Measurements from ENCODE around the gene SRRM2.

Gene SRRM2

DNA sequence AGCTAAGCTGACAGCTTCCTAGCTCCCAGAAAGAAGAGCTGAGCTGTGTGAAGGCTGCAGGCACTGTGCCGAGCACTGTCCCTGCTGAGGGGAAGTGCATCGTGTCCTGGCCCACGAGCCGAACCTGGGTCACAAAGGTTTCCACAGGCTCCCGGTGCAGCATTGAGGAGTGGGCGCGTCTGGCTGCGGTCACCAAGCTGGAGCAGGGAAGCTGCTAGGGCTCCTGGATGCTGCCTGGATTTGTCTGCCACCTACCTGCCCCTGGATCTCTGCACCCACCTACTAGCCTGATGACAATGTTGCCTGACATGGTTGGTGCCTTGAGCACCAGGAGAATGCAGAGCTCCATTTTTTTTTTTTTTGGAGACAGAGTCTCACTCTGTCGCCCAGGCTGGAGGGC lies 6.5 kb upstream of the SRRM2 start:
- POLR2A ChIA-PET: interaction anchor here (0.6 to 0.9 kb wide), 2 partner anchors 17 to 1565 kb away, joined by 3 to 4 read pairs; no protein-coding TSS in a partner anchor

DNA sequence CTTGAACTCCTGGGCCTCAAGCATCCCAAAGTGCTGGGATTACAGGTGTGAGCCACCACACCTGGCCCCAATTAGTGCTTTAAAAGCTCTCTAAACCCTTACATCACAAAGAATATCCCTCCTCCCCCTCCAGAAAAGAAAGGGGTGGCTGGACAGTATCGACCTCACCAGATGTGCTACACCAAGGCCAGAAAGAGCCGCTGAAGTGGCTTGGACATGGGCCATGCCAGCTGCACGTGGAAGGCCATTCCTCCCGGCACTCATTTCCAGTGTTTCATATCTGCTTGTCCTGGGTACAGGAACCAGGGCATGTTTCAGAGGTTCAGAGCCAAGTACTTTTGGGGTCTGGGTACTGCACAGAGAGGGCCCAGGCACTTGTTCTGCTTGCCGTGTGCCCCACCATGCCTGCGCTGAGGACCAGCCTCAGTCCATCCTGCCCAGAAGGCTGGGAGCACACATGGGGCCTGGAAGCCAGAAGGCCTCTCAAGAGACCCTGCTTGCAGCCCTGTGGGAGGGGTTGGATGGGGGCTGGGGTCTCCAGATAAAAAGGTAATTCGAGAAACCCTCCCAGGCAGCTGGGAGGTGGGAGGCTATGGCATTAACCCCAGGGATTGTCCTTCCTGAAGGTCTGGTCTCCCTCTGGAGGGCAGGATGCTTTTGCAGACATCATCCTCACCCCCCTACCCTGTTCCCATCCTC lies 3.5 kb upstream of the SRRM2 start:
- H3K9me3 ChIP-seq (ENCODE audit: control extremely low read depth in 1 of 5, control insufficient read depth in 4 of 5, insufficient read depth in 2 of 5, low read depth in 1 of 5, low read length in 4 of 5): no peaks in the 10 kb centered on the region
- 98% methylated on average over 4 of the region's 7 CpGs for WGBS (ENCODE audit: insufficient coverage)
- H3K36me3 ChIP-seq (ENCODE audit: control insufficient read depth in 4 of 4, insufficient read depth in 4 of 4, low read length in 3 of 4): peaks cover 0 to 7% (median 2%) of the 10 kb centered on the region in 4 experiments
- no peak overlapping the region for H3K4me3 ChIP-seq (ENCODE audit: control insufficient read depth in 1 of 7, extremely low read depth in 1 of 7, insufficient read depth in 4 of 7, low read depth in 2 of 7, low read length in 6 of 7)
- H3K27me3 ChIP-seq (replicated peaks in 2 of 5; ENCODE audit: control insufficient read depth in 4 of 5, insufficient read depth in 5 of 5, low read length in 4 of 5): no peaks in the 10 kb centered on the region
- ChIA-PET CTCF (no interaction called here), POLR2A (no interaction called here)
- H3K4me1 ChIP-seq (ENCODE audit: control extremely low read depth in 1 of 4, control insufficient read depth in 4 of 4, insufficient read depth in 4 of 4, low read length in 3 of 4): peaks cover 4 to 17% (median 14%) of the 10 kb centered on the region in 4 experiments
- no peak for DNase-seq
- H3K27ac ChIP-seq (ENCODE audit: insufficient read depth in 1 of 2, low read depth in 1 of 2, low read length in 2 of 2, poor library complexity in 1 of 2, severe bottlenecking in 2 of 2): no peak overlapping the region

More for the DNA sequence above, 6.5 kb upstream of the SRRM2 start:
- H3K4me3 ChIP-seq (ENCODE audit: control insufficient read depth in 1 of 7, extremely low read depth in 1 of 7, insufficient read depth in 4 of 7, low read depth in 2 of 7, low read length in 6 of 7): no peak overlapping the region
- H3K36me3 ChIP-seq (ENCODE audit: control insufficient read depth in 4 of 4, insufficient read depth in 4 of 4, low read length in 3 of 4): peaks cover 0 to 5% (median 2%) of the 10 kb centered on the region in 4 experiments
- H3K9me3 ChIP-seq (ENCODE audit: control extremely low read depth in 1 of 5, control insufficient read depth in 4 of 5, insufficient read depth in 2 of 5, low read depth in 1 of 5, low read length in 4 of 5): no peaks in the 10 kb centered on the region
- DNase-seq: no peak
- no peak overlapping the region for H3K27ac ChIP-seq (ENCODE audit: insufficient read depth in 1 of 2, low read depth in 1 of 2, low read length in 2 of 2, poor library complexity in 1 of 2, severe bottlenecking in 2 of 2)
- H3K27me3 ChIP-seq (replicated peaks in 2 of 5; ENCODE audit: control insufficient read depth in 4 of 5, insufficient read depth in 5 of 5, low read length in 4 of 5): no peaks in the 10 kb centered on the region
- peaks cover 0 to 7% (median 0%) of the 10 kb centered on the region in 4 experiments for H3K4me1 ChIP-seq (ENCODE audit: control extremely low read depth in 1 of 4, control insufficient read depth in 4 of 4, insufficient read depth in 4 of 4, low read length in 3 of 4)
- 95% methylated on average over 9 of the region's 9 CpGs for WGBS (ENCODE audit: insufficient coverage)
- CTCF ChIA-PET: interaction anchor here (0.7 kb wide), 1 partner anchor 20 kb away, joined by 3 read pairs; no protein-coding TSS in a partner anchor

DNA sequence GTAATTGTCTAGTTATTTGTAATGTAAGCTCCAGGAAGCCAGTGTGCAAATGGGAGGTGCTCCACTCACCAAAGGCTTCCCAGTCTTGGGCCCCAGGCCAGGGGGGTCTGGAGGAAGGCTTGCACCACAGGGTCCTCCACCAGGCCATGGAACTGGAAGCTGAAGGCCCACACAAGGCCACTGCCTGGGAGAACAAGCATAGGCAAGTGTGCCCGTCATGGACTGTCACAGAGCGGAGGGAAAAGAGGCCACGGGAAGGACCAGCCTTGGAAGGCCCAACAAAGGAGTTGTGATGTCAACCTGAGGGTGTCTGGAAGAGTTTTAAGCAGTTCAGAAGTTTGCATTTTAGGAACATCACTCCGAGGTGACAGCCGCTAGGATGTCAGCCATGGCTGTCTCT lies 3.0 kb upstream of the SRRM2 start:
- Histone ChIP-seq H3K9me3 (ENCODE audit: control extremely low read depth in 1 of 5, control insufficient read depth in 4 of 5, insufficient read depth in 2 of 5, low read depth in 1 of 5, low read length in 4 of 5) (no peaks in the 10 kb centered on the region), H3K4me1 (ENCODE audit: control extremely low read depth in 1 of 4, control insufficient read depth in 4 of 4, insufficient read depth in 4 of 4, low read length in 3 of 4) (peaks cover 5 to 22% (median 19%) of the 10 kb centered on the region in 4 experiments), H3K27ac (ENCODE audit: insufficient read depth in 1 of 2, low read depth in 1 of 2, low read length in 2 of 2, poor library complexity in 1 of 2, severe bottlenecking in 2 of 2) (no peak overlapping the region), H3K27me3 (replicated peaks in 2 of 5; ENCODE audit: control insufficient read depth in 4 of 5, insufficient read depth in 5 of 5, low read length in 4 of 5) (no peaks in the 10 kb centered on the region), H3K36me3 (ENCODE audit: control insufficient read depth in 4 of 4, insufficient read depth in 4 of 4, low read length in 3 of 4) (peaks cover 0 to 9% (median 2%) of the 10 kb centered on the region in 4 experiments), H3K4me3 (ENCODE audit: control insufficient read depth in 1 of 7, extremely low read depth in 1 of 7, insufficient read depth in 4 of 7, low read depth in 2 of 7, low read length in 6 of 7) (no peak overlapping the region)
- ChIA-PET POLR2A (no interaction called here), CTCF (no interaction called here)
- 100% methylated on average over 5 of the region's 5 CpGs for WGBS (ENCODE audit: insufficient coverage)
- DNase-seq: no peak

DNA sequence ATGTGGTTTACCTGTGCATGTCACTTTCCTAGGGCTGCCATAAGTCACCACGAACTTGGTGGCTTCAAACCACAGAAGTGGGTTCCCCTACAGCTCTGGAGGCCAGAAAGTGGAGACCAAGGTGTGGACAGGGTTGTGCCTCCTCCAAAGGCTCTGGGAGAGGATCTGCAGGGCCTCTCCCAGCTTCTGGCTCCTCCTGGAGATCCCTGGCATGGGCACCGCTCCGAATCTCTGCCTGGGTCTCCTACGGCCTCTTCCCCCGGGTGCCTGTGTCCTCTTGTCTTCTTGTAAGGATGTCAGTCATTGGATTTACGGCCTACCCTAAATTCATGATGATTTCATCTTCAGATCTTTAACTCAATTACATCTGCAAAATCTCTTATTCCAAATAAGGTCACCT lies 2.5 kb upstream of the SRRM2 start:
- ChIA-PET POLR2A (no interaction called here), CTCF (no interaction called here)
- Histone ChIP-seq H3K9me3 (ENCODE audit: control extremely low read depth in 1 of 5, control insufficient read depth in 4 of 5, insufficient read depth in 2 of 5, low read depth in 1 of 5, low read length in 4 of 5) (no peaks in the 10 kb centered on the region), H3K4me3 (ENCODE audit: control insufficient read depth in 1 of 7, extremely low read depth in 1 of 7, insufficient read depth in 4 of 7, low read depth in 2 of 7, low read length in 6 of 7) (no peak overlapping the region), H3K4me1 (ENCODE audit: control extremely low read depth in 1 of 4, control insufficient read depth in 4 of 4, insufficient read depth in 4 of 4, low read length in 3 of 4) (peaks cover 10 to 27% (median 24%) of the 10 kb centered on the region in 4 experiments), H3K27ac (ENCODE audit: insufficient read depth in 1 of 2, low read depth in 1 of 2, low read length in 2 of 2, poor library complexity in 1 of 2, severe bottlenecking in 2 of 2) (no peak overlapping the region), H3K27me3 (replicated peaks in 2 of 5; ENCODE audit: control insufficient read depth in 4 of 5, insufficient read depth in 5 of 5, low read length in 4 of 5) (no peaks in the 10 kb centered on the region), H3K36me3 (ENCODE audit: control insufficient read depth in 4 of 4, insufficient read depth in 4 of 4, low read length in 3 of 4) (peaks cover 0 to 13% (median 2%) of the 10 kb centered on the region in 4 experiments)
- 87% methylated on average over 5 of the region's 6 CpGs for WGBS (ENCODE audit: insufficient coverage)
- DNase-seq: no peak

DNA sequence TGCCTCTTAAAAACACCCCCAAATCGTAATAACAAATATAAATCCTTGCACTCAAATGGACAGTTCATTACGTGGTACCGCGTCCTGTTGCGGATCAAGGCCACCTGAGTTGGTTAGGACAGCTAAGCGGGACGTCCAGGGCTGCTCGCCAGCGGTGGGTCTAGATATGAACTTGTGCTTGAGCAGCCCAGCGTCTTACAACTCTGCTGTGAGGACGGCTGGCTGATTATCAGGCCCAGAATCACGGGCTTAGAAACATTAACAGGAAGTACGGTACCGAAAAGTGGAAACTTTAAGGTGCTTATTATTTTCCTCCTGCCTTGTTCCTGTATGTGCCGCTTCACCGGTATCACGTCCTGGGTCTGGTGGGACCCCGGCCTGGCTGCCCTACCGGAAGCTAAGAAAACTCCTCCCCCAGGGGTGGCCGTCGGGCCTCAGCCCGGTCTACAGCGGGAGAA lies 832 bp upstream of the SRRM2 start:
- Histone ChIP-seq H3K9me3 (ENCODE audit: control extremely low read depth in 1 of 5, control insufficient read depth in 4 of 5, insufficient read depth in 2 of 5, low read depth in 1 of 5, low read length in 4 of 5) (no peaks in the 10 kb centered on the region), H3K4me3 (ENCODE audit: control insufficient read depth in 1 of 7, extremely low read depth in 1 of 7, insufficient read depth in 4 of 7, low read depth in 2 of 7, low read length in 6 of 7) (peak overlapping the region in 4 of 7 experiments; percentile 85 to 98 (median 93)), H3K27ac (ENCODE audit: insufficient read depth in 1 of 2, low read depth in 1 of 2, low read length in 2 of 2, poor library complexity in 1 of 2, severe bottlenecking in 2 of 2) (peak overlapping the region; percentile 88 to 96), H3K4me1 (ENCODE audit: control extremely low read depth in 1 of 4, control insufficient read depth in 4 of 4, insufficient read depth in 4 of 4, low read length in 3 of 4) (peaks cover 13 to 33% (median 33%) of the 10 kb centered on the region in 4 experiments), H3K27me3 (replicated peaks in 2 of 5; ENCODE audit: control insufficient read depth in 4 of 5, insufficient read depth in 5 of 5, low read length in 4 of 5) (no peaks in the 10 kb centered on the region), H3K36me3 (ENCODE audit: control insufficient read depth in 4 of 4, insufficient read depth in 4 of 4, low read length in 3 of 4) (peaks cover 0 to 29% (median 9%) of the 10 kb centered on the region in 4 experiments)
- ChIA-PET POLR2A (no interaction called here), CTCF (no interaction called here)
- DNase-seq: no peak
- WGBS (ENCODE audit: insufficient coverage): 86% methylated on average over 18 of the region's 23 CpGs

DNA sequence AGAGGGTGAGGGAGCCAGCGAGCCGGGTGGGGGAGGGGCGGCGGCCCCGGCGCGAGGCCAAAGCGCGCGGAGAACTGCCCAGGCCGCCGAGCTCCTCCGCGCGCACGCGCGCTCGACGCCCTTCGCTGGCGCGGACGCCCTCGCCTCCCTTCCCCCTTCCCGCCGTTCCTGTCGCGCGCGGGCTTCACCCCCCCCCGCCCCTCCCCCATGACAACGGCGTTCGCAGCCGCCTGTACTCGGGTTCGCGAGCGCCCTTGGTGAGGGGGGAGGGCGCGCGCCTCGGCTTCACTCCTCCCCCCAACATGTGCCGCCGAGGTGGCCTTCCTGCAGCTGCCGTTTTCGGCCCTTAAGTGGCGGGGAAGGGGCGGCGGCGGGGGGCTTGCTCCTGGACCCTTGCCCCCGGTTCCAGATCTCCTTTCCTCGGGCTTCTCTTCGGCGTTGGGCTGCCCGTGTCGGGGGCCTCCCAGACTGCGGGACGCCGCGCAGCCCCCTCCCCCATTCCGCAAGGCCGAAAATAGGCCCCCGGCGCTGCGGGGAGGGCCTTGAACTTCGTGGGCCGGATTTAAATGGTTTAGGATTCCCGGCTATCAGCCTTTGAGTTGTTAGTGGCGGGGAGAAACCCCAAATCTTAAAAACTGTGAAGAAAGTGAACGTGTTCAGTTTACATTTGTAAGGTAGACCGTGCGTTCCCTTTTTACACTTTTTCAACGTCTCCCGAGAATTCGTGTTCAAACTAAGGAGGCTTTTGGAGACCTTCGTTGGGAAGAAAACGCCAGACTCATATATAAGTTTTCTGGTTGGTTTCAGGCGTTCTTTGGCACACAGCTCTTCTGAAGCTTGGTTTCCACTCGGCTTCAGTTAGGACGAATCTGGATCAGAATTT lies 653 bp downstream of the SRRM2 start:
- Histone ChIP-seq H3K4me3 (ENCODE audit: control insufficient read depth in 1 of 7, extremely low read depth in 1 of 7, insufficient read depth in 4 of 7, low read depth in 2 of 7, low read length in 6 of 7) (peak overlapping the region; percentile 66 to 98 (median 92)), H3K27me3 (replicated peaks in 2 of 5; ENCODE audit: control insufficient read depth in 4 of 5, insufficient read depth in 5 of 5, low read length in 4 of 5) (no peaks in the 10 kb centered on the region), H3K9me3 (ENCODE audit: control extremely low read depth in 1 of 5, control insufficient read depth in 4 of 5, insufficient read depth in 2 of 5, low read depth in 1 of 5, low read length in 4 of 5) (no peaks in the 10 kb centered on the region), H3K4me1 (ENCODE audit: control extremely low read depth in 1 of 4, control insufficient read depth in 4 of 4, insufficient read depth in 4 of 4, low read length in 3 of 4) (peaks cover 13 to 33% (median 33%) of the 10 kb centered on the region in 4 experiments), H3K36me3 (ENCODE audit: control insufficient read depth in 4 of 4, insufficient read depth in 4 of 4, low read length in 3 of 4) (peaks cover 5 to 44% (median 22%) of the 10 kb centered on the region in 4 experiments), H3K27ac (ENCODE audit: insufficient read depth in 1 of 2, low read depth in 1 of 2, low read length in 2 of 2, poor library complexity in 1 of 2, severe bottlenecking in 2 of 2) (peak overlapping the region; percentile 88 to 96)
- 0% methylated on average over 43 of the region's 82 CpGs for WGBS (ENCODE audit: insufficient coverage)
- peak; percentile 59 to 74 (median 74) for DNase-seq
- ChIA-PET POLR2A (interaction anchor here (1.6 kb wide), 1 partner anchor 25 kb away, joined by 5 read pairs; the partner anchor contains the start of gene ELOB), CTCF (interaction anchor here (1.2 to 1.3 kb wide), 2 partner anchors 12 to 21 kb away, joined by 3 to 4 read pairs; no protein-coding TSS in a partner anchor)
